Vagina (tissue), 2 donors: ENCODE measurements around the gene WASHC4. TPM values are rescaled to one million over a fixed set of nuclear protein-coding genes. Genes with fewer than 3 reads are reported as not detected.

Source experiments
- DNase-seq, 2 donors: peaks; one replicate each; pipeline ENCODE4 v3.0.0-alpha.2; 2017; ENCODE audit errors: extremely low spot score in 2 of 2
- H3K27ac ChIP-seq: fragments of 200-600 bp; sonication (generic); one replicate; pipeline ENCODE4 v1.5.1; 2019
- H3K27me3 ChIP-seq: fragments of 200-600 bp; sonication (generic); one replicate; pipeline ENCODE4 v1.5.1; 2019
- H3K36me3 ChIP-seq, 2 donors: fragments of 200-600 bp; sonication (generic); one replicate each; pipeline ENCODE4 v1.5.1; 2017 to 2019
- H3K4me1 ChIP-seq: fragments of 200-600 bp; sonication (generic); one replicate; pipeline ENCODE4 v1.5.1; 2019
- H3K4me3 ChIP-seq, 2 donors: fragments of 200-600 bp; sonication (generic); 1 replicate in 1 of 2; 2 replicates in 1 of 2; pipeline ENCODE4 v1.5.1; 2016 to 2019
- H3K9me3 ChIP-seq: fragments of 200-600 bp; sonication (generic); one replicate; pipeline ENCODE4 v1.5.1; 2019
- POLR2A ChIP-seq, 2 donors: fragments of 450-650 bp; IDR thresholded peaks; one replicate each; pipeline ENCODE4 v1.6.1; 2017; ENCODE audit warnings: antibody characterized with exemption in 2 of 2, mild to moderate bottlenecking in 2 of 2, moderate library complexity in 2 of 2
- POLR2AphosphoS5 ChIP-seq, 2 donors: sonication (generic); formaldehyde crosslinking; IDR thresholded peaks; one replicate each; pipeline ENCODE4 v1.9.0; 2017; ENCODE audit warnings: antibody characterized with exemption in 2 of 2, mild to moderate bottlenecking in 2 of 2, low read depth in 1 of 2; ENCODE audit not compliant: insufficient read depth in 1 of 2
- intact Hi-C: fragments of 100-400 bp; cut with DNase I; formaldehyde crosslinking; loops from one replicate; pipeline ENCODE4 v1.15.1; 2023
- total RNA-seq: library from RNA; depleted of rRNA; stranded (reverse); fragments of >200 nt; gene quantifications from one replicate; pipeline ENCODE4 v1.2.3, GENCODE V29; 2016
- TF ChIP-seq, protein P1 (sequence below), 3 experiments: fragments of 450-650 bp in 2 of 3; fragments of 200-600 bp in 1 of 3; sonication (generic) in 1 of 3; IDR thresholded peaks; one replicate each; pipeline ENCODE4 v1.5.1; 2017 to 2019; ENCODE audit warnings: antibody characterized with exemption in 3 of 3, mild to moderate bottlenecking in 2 of 3, moderate library complexity in 2 of 3

WASHC4 gene
- total RNA-seq, 1 donor from 2014 or later = 51.1 TPM

DNA sequence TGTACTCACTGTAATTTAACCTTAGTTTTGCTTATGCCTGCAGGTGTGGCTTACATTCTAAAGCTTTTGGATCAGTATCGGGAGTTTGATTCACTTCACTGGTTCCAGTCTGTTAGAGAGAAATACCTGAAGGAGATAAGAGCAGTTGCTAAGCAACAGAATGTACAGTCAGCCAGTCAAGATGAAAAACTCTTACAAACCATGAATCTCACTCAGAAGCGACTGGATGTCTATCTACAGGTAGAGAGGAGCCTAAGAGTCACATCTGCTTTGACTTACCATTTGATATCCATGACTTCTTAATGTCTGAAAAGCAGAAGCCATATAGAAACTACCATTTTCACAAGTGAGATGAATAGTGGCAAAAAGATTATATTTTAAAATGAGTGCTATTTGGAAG lies 56.5 kb downstream of the WASHC4 start:
- H3K27me3 ChIP-seq = no peaks in the 10 kb centered on the region
- DNase-seq = no peak
- TF ChIP-seq POLR2AphosphoS5 (IDR thresholded peaks at IDR 0.05; ENCODE audit: insufficient read depth in 1 of 2, low read depth in 1 of 2) = no peak
- TF ChIP-seq, protein P1, sequence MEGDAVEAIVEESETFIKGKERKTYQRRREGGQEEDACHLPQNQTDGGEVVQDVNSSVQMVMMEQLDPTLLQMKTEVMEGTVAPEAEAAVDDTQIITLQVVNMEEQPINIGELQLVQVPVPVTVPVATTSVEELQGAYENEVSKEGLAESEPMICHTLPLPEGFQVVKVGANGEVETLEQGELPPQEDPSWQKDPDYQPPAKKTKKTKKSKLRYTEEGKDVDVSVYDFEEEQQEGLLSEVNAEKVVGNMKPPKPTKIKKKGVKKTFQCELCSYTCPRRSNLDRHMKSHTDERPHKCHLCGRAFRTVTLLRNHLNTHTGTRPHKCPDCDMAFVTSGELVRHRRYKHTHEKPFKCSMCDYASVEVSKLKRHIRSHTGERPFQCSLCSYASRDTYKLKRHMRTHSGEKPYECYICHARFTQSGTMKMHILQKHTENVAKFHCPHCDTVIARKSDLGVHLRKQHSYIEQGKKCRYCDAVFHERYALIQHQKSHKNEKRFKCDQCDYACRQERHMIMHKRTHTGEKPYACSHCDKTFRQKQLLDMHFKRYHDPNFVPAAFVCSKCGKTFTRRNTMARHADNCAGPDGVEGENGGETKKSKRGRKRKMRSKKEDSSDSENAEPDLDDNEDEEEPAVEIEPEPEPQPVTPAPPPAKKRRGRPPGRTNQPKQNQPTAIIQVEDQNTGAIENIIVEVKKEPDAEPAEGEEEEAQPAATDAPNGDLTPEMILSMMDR (IDR thresholded peaks at IDR 0.05) = no peak
- no peak for TF ChIP-seq POLR2A (IDR thresholded peaks at IDR 0.05)
- no peak overlapping the region for H3K4me3 ChIP-seq
- peaks cover 0 to 62% of the 10 kb centered on the region in 2 donors for H3K36me3 ChIP-seq
- intact Hi-C loops = no loop called here
- no peak overlapping the region for H3K27ac ChIP-seq
- no peaks in the 10 kb centered on the region for H3K9me3 ChIP-seq
- peaks cover 8% of the 10 kb centered on the region for H3K4me1 ChIP-seq

DNA sequence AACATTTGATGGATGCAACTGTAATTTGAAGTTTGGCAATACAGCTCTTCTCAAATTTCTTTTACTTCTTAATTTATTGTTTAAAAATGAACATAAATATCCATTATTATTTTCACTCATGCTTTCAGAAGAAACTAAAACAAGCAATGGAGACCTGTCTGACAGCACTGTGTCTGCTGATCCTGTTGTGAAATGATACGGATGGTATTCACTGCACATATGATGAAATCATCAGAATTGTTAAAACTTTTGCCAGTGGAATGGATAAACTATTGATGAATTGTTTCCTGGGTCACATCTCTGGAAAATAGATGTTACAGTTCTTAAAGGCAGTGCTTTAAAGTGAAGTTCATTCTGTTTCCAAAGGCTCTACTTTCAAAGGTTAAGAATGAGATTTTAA lies 59.2 kb downstream of the WASHC4 start:
- H3K27ac ChIP-seq = peak overlapping the region; percentile 36
- intact Hi-C loops = no loop called here
- H3K4me1 ChIP-seq = peaks cover 8% of the 10 kb centered on the region
- DNase-seq = no peak
- H3K9me3 ChIP-seq = no peaks in the 10 kb centered on the region
- TF ChIP-seq, protein P1 (IDR thresholded peaks at IDR 0.05) = no peak
- no peak for TF ChIP-seq POLR2A (IDR thresholded peaks at IDR 0.05)
- TF ChIP-seq POLR2AphosphoS5 (IDR thresholded peaks at IDR 0.05; ENCODE audit: insufficient read depth in 1 of 2, low read depth in 1 of 2) = no peak
- H3K4me3 ChIP-seq = no peak overlapping the region
- H3K27me3 ChIP-seq = no peaks in the 10 kb centered on the region
- peaks cover 0 to 61% of the 10 kb centered on the region in 2 donors for H3K36me3 ChIP-seq

GRCh38 chr12:105167346-105167745 lies 59.8 kb downstream of the WASHC4 start:
- intact Hi-C loops = no loop called here
- peaks cover 8% of the 10 kb centered on the region for H3K4me1 ChIP-seq
- DNase-seq = no peak
- no peaks in the 10 kb centered on the region for H3K9me3 ChIP-seq
- TF ChIP-seq POLR2A (IDR thresholded peaks at IDR 0.05) (no peak), POLR2AphosphoS5 (IDR thresholded peaks at IDR 0.05; ENCODE audit: insufficient read depth in 1 of 2, low read depth in 1 of 2) (no peak)
- TF ChIP-seq, protein P1 (IDR thresholded peaks at IDR 0.05) = no peak
- H3K27ac ChIP-seq = no peak overlapping the region
- peaks cover 0 to 62% of the 10 kb centered on the region in 2 donors for H3K36me3 ChIP-seq
- H3K4me3 ChIP-seq = no peak overlapping the region
- no peaks in the 10 kb centered on the region for H3K27me3 ChIP-seq

DNA sequence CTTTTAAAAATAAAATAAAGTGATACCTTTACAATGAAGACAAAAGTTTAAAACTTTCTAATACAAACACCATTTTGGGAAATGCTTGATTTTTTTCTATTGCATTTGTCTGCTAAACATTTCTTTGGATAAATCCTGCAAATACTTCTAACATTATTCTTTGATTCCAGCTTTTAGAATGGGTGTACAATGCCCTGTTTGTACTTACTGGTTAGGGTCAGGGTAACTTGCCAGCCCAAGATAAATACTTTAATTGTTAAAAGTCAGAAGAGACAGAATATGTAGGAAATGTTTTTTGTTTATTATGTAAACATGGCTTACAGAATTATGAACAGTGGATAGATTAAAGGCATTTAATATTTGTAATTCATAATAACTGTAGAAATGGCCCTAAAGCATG lies 60.5 kb downstream of the WASHC4 start:
- Histone ChIP-seq H3K4me3 (no peak overlapping the region), H3K27me3 (no peaks in the 10 kb centered on the region), H3K27ac (no peak overlapping the region), H3K9me3 (no peaks in the 10 kb centered on the region), H3K4me1 (peaks cover 8% of the 10 kb centered on the region), H3K36me3 (peaks cover 0 to 58% of the 10 kb centered on the region in 2 donors)
- TF ChIP-seq, protein P1 (IDR thresholded peaks at IDR 0.05) = no peak
- TF ChIP-seq POLR2A (IDR thresholded peaks at IDR 0.05) (no peak), POLR2AphosphoS5 (IDR thresholded peaks at IDR 0.05; ENCODE audit: insufficient read depth in 1 of 2, low read depth in 1 of 2) (no peak)
- no peak for DNase-seq
- intact Hi-C loops = no loop called here

GRCh38 chr12:105170139-105170538 lies 62.6 kb downstream of the WASHC4 start:
- H3K9me3 ChIP-seq = no peaks in the 10 kb centered on the region
- H3K27ac ChIP-seq = no peak overlapping the region
- no peaks in the 10 kb centered on the region for H3K27me3 ChIP-seq
- no peak overlapping the region for H3K4me3 ChIP-seq
- H3K4me1 ChIP-seq = peaks cover 8% of the 10 kb centered on the region
- TF ChIP-seq POLR2A (IDR thresholded peaks at IDR 0.05) = no peak
- no peak for TF ChIP-seq POLR2AphosphoS5 (IDR thresholded peaks at IDR 0.05; ENCODE audit: insufficient read depth in 1 of 2, low read depth in 1 of 2)
- TF ChIP-seq, protein P1 (IDR thresholded peaks at IDR 0.05) = no peak
- DNase-seq = no peak
- H3K36me3 ChIP-seq = peaks cover 0 to 52% of the 10 kb centered on the region in 2 donors
- intact Hi-C loops = no loop called here
